Measurements from ENCODE around the gene TBC1D22A. TPM values are rescaled to one million over a fixed set of nuclear protein-coding genes. Genes with fewer than 3 reads are reported as not detected.

TBC1D22A gene
- total and polyA plus RNA-seq, 10 of the 15 experiments (the other 5 are each of a cell fraction or from before 2014, with no cell fraction given), result 0.63 to 44.7 (median 27.4) TPM

DNA sequence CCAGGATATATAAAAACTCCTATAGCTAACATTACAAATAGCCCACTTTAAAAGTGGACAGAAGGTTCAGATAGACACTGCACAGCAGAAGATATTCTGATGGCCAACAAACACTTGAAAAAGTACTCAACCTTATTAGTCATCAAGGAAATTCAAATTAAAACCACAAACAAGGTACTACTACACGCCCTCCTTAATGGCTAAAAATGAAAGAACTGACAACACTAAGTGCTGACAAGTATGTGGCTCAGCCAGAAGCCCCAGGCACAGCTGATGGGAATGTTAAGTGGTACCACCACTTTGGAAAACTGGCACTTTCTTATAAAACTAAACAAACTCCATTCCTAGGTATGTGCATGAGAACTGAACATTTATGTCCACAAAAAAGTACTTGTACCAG lies 320.1 kb downstream of the TBC1D22A start:
- no peaks in the 10 kb centered on the region for H3K27me3 ChIP-seq (replicated peaks in 1 of 2; ENCODE audit: control insufficient read depth in 2 of 2, insufficient read depth in 2 of 2, low read length in 1 of 2)
- no peaks in the 10 kb centered on the region for H4K20me1 ChIP-seq (ENCODE audit: control insufficient read depth, insufficient read depth)
- no peaks in the 10 kb centered on the region; a peak in 1 of 4 replicates for H3K36me3 ChIP-seq (ENCODE audit: control insufficient read depth in 2 of 2, insufficient read depth in 2 of 2, low read length in 1 of 2)
- H3K79me2 ChIP-seq (ENCODE audit: control insufficient read depth, insufficient read depth, low read length), result no peaks in the 10 kb centered on the region
- WGBS (ENCODE audit: insufficient coverage, insufficient replicate concordance, low lambda C conversion rate, missing lambda C conversion rate), result 50% methylated on average over 1 of the region's 1 CpG
- H3K4me1 ChIP-seq (ENCODE audit: control insufficient read depth, insufficient read depth, low read length), result no peaks in the 10 kb centered on the region
- ChIA-PET SMC1A (ENCODE audit: uncharacterized antibody, unreplicated experiment) (no interaction called here), CTCF (no interaction called here), RAD21 (ENCODE audit: unreplicated experiment) (no interaction called here), POLR2A (no interaction called here)
- no peak overlapping the region for H3K9ac ChIP-seq (ENCODE audit: control insufficient read depth, insufficient read depth, low read length)
- H3K9me3 ChIP-seq (replicated peaks; ENCODE audit: control insufficient read depth, insufficient read depth, low read length), result no peaks in the 10 kb centered on the region; the same call in 2 of the 3 replicates
- intact Hi-C loops (cut with micrococcal nuclease; ENCODE audit: unreplicated experiment) (no loop called here), in situ Hi-C loops (cut with MboI) (loop anchor here (10.0 kb wide), 1 partner anchor 58 kb away; no protein-coding TSS in a partner anchor)
- FAIRE-seq (no peak), ATAC-seq (no peak), DNase-seq (ENCODE audit: low read depth, low spot score) (no peak)
- TF ChIP-seq EZH2 (IDR thresholded peaks at IDR 0.05; ENCODE audit: borderline replicate concordance, control insufficient read depth, low read depth, low read length) (no peak), NFYA (IDR thresholded peaks at IDR 0.05; ENCODE audit: borderline replicate concordance, low read depth, low read length) (no peak), YBX1 (IDR thresholded peaks at IDR 0.05) (no peak), RBBP5 (conservative IDR thresholded peaks at IDR 0.05) (no peak), TBL1XR1 (IDR thresholded peaks at IDR 0.05; ENCODE audit: low read depth, low read length) (no peak), FOS (IDR thresholded peaks at IDR 0.05; ENCODE audit: borderline replicate concordance, extremely low read depth, insufficient read length) (no peak), CHD1 (IDR thresholded peaks at IDR 0.05; ENCODE audit: low read depth, low read length) (no peak), GABPA (IDR thresholded peaks at IDR 0.05; ENCODE audit: low read depth) (no peak), NR2C1 (IDR thresholded peaks at IDR 0.05) (no peak), TCF3 (IDR thresholded peaks at IDR 0.05; ENCODE audit: borderline replicate concordance, insufficient read depth, low read depth, low read length) (no peak)
- H3K4me2 ChIP-seq (ENCODE audit: control insufficient read depth, insufficient read depth), result no peak overlapping the region
- no peak overlapping the region for H2AFZ ChIP-seq (ENCODE audit: control insufficient read depth, low read depth, low read length)
- BruUV-seq (replicated peaks), result no TSS peak
- no peak overlapping the region for H3K27ac ChIP-seq (ENCODE audit: control insufficient read depth, insufficient read depth)
- H3K4me3 ChIP-seq, result no peak overlapping the region

All from GM12878 (cell line).